ENCODE results near the gene SPTLC3. TPM values are rescaled to one million over a fixed set of nuclear protein-coding genes. Genes with fewer than 3 reads are reported as not detected.

SPTLC3 gene
- total and polyA plus RNA-seq, 2 experiments from 2014 or later = 0.52 to 0.66 TPM

DNA sequence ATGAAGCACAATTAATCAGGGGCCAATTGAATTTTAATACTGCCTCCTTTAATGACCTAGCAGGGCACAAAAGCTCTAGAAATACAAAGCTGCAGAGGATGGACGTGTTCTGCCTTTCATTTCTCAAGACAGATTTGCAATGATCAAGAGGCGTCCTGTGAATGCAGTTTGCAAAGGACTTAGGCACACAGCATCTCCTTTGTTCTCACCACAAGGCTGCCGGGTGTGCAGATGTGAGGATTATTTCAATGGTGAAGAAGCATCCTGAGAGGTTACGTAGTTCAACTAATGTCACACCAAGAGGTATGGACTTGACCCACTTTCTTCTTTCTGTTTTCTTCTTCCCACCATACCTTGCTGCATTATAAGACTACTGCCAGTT lies 42.9 kb upstream of the SPTLC3 start:
- ATAC-seq = no peak; the same call in 2 of the 3 replicates
- Mint-ChIP-seq H3K4me1 (peaks cover 6% of the 10 kb centered on the region), H3K27me3 (ENCODE audit: insufficient read depth, low read depth, poor library complexity) (no peaks in the 10 kb centered on the region), H3K36me3 (ENCODE audit: low read depth) (peaks cover 11% of the 10 kb centered on the region), H3K27ac (no peak overlapping the region), H3K4me3 (no peak overlapping the region), H3K9me3 (peaks cover 17% of the 10 kb centered on the region)
- Histone ChIP-seq H3K4me3 (no peak overlapping the region), H3K9me2 (ENCODE audit: insufficient read depth) (no peaks in the 10 kb centered on the region), H3K4me1 (ENCODE audit: insufficient read depth) (no peaks in the 10 kb centered on the region), H3K27ac (ENCODE audit: low read depth) (no peak overlapping the region), H3K79me2 (replicated peaks; ENCODE audit: insufficient read depth) (no peaks in the 10 kb centered on the region), H3K27me3 (ENCODE audit: insufficient read depth) (no peaks in the 10 kb centered on the region), H3F3A (replicated peaks; ENCODE audit: low read depth) (no peaks in the 10 kb centered on the region), H4K20me1 (replicated peaks; ENCODE audit: insufficient read depth) (no peaks in the 10 kb centered on the region), H2AFZ (no peak overlapping the region), H3K4me2 (no peak overlapping the region), H3K36me3 (ENCODE audit: insufficient read depth) (no peaks in the 10 kb centered on the region)
- no peak for DNase-seq (ENCODE audit: low spot score)
- TF ChIP-seq ZNF114 (CRISPR knock-in tag; IDR thresholded peaks at IDR 0.05) = no peak
- TF ChIP-seq CREB1 (CRISPR knock-in tag; IDR thresholded peaks at IDR 0.05; ENCODE audit: low read depth) = no peak
- TF ChIP-seq ZNF331 (CRISPR knock-in tag; IDR thresholded peaks at IDR 0.05; ENCODE audit: low read depth) = no peak
- TF ChIP-seq, protein P1, sequence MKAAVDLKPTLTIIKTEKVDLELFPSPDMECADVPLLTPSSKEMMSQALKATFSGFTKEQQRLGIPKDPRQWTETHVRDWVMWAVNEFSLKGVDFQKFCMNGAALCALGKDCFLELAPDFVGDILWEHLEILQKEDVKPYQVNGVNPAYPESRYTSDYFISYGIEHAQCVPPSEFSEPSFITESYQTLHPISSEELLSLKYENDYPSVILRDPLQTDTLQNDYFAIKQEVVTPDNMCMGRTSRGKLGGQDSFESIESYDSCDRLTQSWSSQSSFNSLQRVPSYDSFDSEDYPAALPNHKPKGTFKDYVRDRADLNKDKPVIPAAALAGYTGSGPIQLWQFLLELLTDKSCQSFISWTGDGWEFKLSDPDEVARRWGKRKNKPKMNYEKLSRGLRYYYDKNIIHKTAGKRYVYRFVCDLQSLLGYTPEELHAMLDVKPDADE (IDR thresholded peaks at IDR 0.05) = no peak
- no peak for TF ChIP-seq EZH2 (IDR thresholded peaks at IDR 0.05; ENCODE audit: low read depth, unreplicated experiment)
- TF ChIP-seq POLR2AphosphoS5 (IDR thresholded peaks at IDR 0.05; ENCODE audit: low read depth) = no peak
- TF ChIP-seq, protein P2, sequence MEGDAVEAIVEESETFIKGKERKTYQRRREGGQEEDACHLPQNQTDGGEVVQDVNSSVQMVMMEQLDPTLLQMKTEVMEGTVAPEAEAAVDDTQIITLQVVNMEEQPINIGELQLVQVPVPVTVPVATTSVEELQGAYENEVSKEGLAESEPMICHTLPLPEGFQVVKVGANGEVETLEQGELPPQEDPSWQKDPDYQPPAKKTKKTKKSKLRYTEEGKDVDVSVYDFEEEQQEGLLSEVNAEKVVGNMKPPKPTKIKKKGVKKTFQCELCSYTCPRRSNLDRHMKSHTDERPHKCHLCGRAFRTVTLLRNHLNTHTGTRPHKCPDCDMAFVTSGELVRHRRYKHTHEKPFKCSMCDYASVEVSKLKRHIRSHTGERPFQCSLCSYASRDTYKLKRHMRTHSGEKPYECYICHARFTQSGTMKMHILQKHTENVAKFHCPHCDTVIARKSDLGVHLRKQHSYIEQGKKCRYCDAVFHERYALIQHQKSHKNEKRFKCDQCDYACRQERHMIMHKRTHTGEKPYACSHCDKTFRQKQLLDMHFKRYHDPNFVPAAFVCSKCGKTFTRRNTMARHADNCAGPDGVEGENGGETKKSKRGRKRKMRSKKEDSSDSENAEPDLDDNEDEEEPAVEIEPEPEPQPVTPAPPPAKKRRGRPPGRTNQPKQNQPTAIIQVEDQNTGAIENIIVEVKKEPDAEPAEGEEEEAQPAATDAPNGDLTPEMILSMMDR (conservative IDR thresholded peaks at IDR 0.05; ENCODE audit: low read depth in 2 of 2) = no peak
- TF ChIP-seq EZH2phosphoT487 (IDR thresholded peaks at IDR 0.05; ENCODE audit: unreplicated experiment) = no peak
- TF ChIP-seq, protein P3, sequence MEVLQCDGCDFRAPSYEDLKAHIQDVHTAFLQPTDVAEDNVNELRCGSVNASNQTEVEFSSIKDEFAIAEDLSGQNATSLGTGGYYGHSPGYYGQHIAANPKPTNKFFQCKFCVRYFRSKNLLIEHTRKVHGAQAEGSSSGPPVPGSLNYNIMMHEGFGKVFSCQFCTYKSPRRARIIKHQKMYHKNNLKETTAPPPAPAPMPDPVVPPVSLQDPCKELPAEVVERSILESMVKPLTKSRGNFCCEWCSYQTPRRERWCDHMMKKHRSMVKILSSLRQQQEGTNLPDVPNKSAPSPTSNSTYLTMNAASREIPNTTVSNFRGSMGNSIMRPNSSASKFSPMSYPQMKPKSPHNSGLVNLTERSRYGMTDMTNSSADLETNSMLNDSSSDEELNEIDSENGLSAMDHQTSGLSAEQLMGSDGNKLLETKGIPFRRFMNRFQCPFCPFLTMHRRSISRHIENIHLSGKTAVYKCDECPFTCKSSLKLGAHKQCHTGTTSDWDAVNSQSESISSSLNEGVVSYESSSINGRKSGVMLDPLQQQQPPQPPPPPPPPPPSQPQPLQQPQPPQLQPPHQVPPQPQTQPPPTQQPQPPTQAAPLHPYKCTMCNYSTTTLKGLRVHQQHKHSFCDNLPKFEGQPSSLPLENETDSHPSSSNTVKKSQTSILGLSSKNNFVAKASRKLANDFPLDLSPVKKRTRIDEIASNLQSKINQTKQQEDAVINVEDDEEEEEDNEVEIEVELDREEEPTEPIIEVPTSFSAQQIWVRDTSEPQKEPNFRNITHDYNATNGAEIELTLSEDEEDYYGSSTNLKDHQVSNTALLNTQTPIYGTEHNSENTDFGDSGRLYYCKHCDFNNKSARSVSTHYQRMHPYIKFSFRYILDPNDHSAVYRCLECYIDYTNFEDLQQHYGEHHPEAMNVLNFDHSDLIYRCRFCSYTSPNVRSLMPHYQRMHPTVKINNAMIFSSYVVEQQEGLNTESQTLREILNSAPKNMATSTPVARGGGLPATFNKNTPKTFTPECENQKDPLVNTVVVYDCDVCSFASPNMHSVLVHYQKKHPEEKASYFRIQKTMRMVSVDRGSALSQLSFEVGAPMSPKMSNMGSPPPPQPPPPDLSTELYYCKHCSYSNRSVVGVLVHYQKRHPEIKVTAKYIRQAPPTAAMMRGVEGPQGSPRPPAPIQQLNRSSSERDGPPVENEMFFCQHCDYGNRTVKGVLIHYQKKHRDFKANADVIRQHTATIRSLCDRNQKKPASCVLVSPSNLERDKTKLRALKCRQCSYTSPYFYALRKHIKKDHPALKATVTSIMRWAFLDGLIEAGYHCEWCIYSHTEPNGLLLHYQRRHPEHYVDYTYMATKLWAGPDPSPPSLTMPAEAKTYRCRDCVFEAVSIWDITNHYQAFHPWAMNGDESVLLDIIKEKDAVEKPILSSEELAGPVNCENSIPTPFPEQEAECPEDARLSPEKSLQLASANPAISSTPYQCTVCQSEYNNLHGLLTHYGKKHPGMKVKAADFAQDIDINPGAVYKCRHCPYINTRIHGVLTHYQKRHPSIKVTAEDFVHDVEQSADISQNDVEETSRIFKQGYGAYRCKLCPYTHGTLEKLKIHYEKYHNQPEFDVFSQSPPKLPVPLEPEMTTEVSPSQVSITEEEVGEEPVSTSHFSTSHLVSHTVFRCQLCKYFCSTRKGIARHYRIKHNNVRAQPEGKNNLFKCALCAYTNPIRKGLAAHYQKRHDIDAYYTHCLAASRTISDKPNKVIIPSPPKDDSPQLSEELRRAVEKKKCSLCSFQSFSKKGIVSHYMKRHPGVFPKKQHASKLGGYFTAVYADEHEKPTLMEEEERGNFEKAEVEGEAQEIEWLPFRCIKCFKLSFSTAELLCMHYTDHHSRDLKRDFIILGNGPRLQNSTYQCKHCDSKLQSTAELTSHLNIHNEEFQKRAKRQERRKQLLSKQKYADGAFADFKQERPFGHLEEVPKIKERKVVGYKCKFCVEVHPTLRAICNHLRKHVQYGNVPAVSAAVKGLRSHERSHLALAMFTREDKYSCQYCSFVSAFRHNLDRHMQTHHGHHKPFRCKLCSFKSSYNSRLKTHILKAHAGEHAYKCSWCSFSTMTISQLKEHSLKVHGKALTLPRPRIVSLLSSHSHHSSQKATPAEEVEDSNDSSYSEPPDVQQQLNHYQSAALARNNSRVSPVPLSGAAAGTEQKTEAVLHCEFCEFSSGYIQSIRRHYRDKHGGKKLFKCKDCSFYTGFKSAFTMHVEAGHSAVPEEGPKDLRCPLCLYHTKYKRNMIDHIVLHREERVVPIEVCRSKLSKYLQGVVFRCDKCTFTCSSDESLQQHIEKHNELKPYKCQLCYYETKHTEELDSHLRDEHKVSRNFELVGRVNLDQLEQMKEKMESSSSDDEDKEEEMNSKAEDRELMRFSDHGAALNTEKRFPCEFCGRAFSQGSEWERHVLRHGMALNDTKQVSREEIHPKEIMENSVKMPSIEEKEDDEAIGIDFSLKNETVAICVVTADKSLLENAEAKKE (CRISPR knock-in tag; IDR thresholded peaks at IDR 0.05) = no peak
- TF ChIP-seq NANOG (IDR thresholded peaks at IDR 0.05; ENCODE audit: borderline replicate concordance) = no peak
